ENCODE measurements around the gene RFC2.
"Not testable (repeated sequence)": the region's sequence is repeated elsewhere in the genome, so short reads cannot be mapped to it uniquely, and the experiment has no call there.

Gene RFC2

DNA sequence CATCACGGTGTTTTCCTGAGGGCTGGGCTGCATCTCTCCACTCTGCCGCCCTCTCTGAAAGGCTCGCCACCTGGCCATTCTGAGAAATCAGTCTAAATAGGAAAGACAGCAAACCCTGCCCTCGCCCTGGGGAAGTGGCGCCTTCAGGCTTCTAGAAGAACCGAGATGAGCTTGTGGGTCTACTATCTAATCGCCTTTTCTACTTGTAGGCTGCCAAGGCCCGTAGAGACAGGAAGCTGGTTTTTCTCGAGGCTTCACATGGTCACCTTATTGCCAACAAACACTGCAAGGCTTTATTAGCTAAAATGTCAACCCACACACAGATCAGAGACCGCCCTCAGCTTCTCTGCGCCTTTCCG, 23.0 kb downstream of the RFC2 start:
- H3K4me3 ChIP-seq (ENCODE audit: low read length): no peak overlapping the region
- DNase-seq (ENCODE audit: low read depth): no peak
- TF ChIP-seq, protein P1, sequence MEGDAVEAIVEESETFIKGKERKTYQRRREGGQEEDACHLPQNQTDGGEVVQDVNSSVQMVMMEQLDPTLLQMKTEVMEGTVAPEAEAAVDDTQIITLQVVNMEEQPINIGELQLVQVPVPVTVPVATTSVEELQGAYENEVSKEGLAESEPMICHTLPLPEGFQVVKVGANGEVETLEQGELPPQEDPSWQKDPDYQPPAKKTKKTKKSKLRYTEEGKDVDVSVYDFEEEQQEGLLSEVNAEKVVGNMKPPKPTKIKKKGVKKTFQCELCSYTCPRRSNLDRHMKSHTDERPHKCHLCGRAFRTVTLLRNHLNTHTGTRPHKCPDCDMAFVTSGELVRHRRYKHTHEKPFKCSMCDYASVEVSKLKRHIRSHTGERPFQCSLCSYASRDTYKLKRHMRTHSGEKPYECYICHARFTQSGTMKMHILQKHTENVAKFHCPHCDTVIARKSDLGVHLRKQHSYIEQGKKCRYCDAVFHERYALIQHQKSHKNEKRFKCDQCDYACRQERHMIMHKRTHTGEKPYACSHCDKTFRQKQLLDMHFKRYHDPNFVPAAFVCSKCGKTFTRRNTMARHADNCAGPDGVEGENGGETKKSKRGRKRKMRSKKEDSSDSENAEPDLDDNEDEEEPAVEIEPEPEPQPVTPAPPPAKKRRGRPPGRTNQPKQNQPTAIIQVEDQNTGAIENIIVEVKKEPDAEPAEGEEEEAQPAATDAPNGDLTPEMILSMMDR (IDR thresholded peaks at IDR 0.05; ENCODE audit: insufficient read depth, low read depth, low read length, missing control alignments): no peak

DNA sequence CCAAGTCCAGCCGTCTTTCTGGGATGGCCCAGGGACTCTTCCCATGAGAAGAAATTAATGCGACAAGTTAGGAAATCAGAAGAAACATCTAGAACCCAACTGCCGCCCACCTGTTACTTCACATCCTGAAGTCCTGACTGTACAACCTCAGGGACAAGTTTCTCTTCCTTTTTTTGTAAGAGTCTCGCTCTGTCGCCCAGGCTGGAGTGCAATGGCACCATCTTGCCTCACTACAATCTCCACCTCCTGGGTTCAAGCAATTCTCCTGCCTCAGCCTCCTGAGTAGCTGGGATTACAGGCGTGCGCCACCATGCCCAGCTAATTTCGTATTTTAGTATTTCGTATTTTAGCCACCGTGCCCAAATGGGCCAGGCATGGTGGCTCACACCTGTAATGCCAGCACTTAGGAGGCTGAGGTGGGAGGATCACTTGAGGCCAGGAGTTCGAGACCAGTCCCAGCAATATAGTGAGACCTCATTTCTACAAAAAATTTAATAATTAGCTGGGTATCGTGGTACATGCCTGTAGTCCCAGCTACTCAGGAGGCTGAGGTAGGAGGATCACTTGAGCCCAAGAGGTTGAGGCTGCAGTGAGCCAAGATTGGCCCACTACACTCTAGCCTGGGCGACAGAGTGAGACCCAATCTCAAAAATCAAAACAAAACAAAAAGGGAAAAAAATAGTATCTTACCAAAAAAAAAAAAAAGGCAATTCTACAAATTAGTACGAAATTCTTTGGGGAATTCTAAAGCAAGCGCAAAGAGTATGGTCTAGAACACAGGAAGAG, 23.6 kb downstream of the RFC2 start:
- TF ChIP-seq, protein P1 (IDR thresholded peaks at IDR 0.05; ENCODE audit: insufficient read depth, low read depth, low read length, missing control alignments): no peak
- H3K4me3 ChIP-seq (ENCODE audit: low read length): no peak overlapping the region
- no peak for DNase-seq (ENCODE audit: low read depth)

DNA sequence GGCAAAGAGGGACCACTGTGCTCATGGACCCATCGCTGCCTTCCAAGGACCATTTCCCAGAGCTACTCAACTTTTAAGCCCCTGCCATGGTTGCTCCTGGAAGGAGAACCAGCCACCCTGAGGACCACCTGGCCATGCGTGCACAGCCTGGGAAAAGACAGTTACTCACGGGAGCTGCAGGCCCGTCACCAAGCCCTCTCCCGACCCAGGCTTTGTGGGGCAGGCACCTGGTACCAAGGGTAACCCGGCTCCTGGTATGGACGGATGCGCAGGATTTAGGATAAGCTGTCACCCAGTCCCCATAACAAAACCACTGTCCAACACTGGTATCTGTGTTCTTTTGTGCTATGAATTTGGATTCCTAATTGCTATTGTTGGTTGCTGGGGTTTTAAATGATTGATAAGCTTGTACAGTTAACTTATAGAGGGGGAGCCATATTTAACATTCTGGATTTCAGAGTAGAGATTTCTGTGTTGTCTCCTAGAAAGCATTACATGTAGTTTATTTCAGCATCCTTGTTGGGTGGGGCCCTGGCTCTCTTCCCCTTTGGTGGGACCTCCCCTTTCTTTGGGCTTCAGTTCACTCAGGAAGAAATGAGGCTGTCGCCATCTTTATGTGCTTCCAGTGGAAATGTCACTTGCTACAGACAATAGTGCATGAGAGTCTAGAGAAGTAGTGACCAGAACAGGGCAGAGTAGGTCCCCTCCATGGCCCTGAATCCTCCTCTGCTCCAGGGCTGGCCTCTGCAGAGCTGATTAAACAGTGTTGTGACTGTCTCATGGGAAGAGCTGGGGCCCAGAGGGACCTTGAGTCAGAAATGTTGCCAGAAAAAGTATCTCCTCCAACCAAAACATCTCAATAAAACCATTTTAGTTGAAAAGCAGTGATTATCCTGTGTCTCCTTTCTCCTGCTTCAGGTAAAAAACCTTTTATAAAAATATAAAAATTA, 25.0 kb downstream of the RFC2 start:
- H3K4me3 ChIP-seq (ENCODE audit: low read length): no peak overlapping the region
- TF ChIP-seq, protein P1 (IDR thresholded peaks at IDR 0.05; ENCODE audit: insufficient read depth, low read depth, low read length, missing control alignments): no peak
- DNase-seq (ENCODE audit: low read depth): no peak

DNA sequence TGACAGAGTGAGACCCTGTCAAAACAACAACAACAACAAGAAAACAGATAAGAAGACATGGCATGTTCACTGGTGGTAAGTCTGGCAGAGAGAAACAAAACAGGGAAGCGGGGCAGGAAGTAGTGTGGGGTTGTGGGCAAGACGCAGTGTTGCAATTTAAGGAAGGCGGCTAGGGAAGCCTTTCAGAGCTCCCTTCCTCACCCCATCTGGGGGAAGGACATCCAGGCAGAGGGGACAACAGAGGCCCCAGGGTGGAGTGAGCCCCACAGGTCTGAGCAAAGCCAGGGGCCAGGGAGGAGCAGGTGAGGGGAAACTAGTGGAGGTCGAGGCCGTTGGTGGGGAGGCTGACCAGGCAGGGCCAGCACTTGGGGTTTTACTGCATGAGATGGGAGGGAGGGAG, 27.6 kb downstream of the RFC2 start:
- TF ChIP-seq, protein P1 (IDR thresholded peaks at IDR 0.05; ENCODE audit: insufficient read depth, low read depth, low read length, missing control alignments): no peak
- no peak for DNase-seq (ENCODE audit: low read depth)
- no peak overlapping the region for H3K4me3 ChIP-seq (ENCODE audit: low read length)

DNA sequence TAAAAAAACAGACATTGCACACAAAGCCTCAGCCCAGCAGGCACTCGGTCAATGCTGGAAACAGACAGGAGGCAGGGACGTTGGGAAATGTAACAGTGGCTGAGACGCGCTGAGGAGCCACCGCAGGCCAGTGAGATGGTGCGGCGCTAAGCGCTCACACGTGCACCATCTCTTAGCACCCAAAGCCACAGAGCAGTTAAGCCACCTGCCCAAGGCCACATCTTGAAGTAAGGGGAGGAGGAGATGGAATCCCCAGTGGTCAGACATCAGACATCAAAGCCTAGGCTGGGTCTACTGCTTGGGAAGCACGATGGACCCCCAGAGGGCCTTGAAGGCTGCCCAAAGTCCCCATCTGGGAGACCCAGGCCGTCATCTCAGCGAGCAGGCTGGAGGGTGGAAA, 28.8 kb downstream of the RFC2 start:
- H3K4me3 ChIP-seq (ENCODE audit: low read length): no peak overlapping the region
- no peak for DNase-seq (ENCODE audit: low read depth)
- TF ChIP-seq, protein P1 (IDR thresholded peaks at IDR 0.05; ENCODE audit: insufficient read depth, low read depth, low read length, missing control alignments): no peak

DNA sequence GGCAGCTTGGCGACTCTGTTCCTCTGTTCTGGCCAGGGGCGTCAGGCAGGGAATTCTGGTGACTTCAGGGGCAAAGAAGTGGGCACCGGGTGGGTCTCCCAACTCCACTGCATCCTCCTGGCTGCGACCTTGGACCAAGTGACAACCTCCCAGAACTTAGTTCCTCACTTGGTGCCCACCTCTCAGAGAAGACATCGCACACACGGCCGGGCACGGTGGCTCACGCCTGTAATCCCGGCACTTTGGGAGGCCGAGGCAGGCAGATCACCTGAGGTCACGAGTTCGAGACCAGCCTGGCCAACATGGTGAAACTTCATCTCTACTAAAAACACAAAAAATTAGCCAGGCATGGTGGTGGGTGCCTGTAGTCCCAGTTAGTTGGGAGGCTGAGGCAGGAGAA, 29.3 kb downstream of the RFC2 start:
- H3K4me3 ChIP-seq (ENCODE audit: low read length); DNase-seq (ENCODE audit: low read depth): not testable (repeated sequence)

DNA sequence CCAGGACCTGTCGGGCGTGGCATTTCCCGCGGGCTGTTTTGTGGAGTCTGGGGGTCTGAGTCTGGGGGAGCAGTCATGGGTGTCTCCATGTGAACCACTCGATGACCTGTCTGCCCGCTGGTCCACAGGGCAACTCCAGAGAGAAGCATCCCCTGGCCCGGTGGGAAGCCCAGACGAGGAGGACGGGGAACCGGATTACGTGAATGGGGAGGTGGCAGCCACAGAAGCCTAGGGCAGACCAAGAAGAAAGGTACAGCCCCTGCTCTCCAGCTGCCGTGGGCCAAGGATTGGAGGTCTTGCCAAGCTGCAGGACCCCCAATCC, 29.7 kb downstream of the RFC2 start:
- DNase-seq (ENCODE audit: low read depth): no peak
- H3K4me3 ChIP-seq (ENCODE audit: low read length): no peak overlapping the region
- TF ChIP-seq, protein P1 (IDR thresholded peaks at IDR 0.05; ENCODE audit: insufficient read depth, low read depth, low read length, missing control alignments): no peak
